ENCODE measurements around the gene GSTT2.
"Not testable (repeated sequence)": the region's sequence is repeated elsewhere in the genome, so short reads cannot be mapped to it uniquely, and the experiment has no call there.

The GSTT2 gene

GRCh38 chr22:23979557-23980240, at the start of gene GSTT2:
Gene GSTT2, plus strand, starts transcription at chr22:23980134.
- H3K9me3 ChIP-seq (ENCODE audit: control insufficient read depth in 2 of 2, low read length in 2 of 2); H3K36me3 ChIP-seq (ENCODE audit: control insufficient read depth in 2 of 2, insufficient read depth in 2 of 2, low read length in 2 of 2); H3K4me3 ChIP-seq (ENCODE audit: low read length in 2 of 2); H3K27me3 ChIP-seq (ENCODE audit: control insufficient read depth in 2 of 2, insufficient read depth in 2 of 2, low read length in 2 of 2); H3K27ac ChIP-seq (ENCODE audit: low read depth in 2 of 2, low read length in 2 of 2); H3K9ac ChIP-seq (ENCODE audit: low read depth in 1 of 2, low read length in 2 of 2); H3K4me1 ChIP-seq (ENCODE audit: control insufficient read depth in 2 of 2, insufficient read depth in 2 of 2, low read length in 2 of 2): not testable (repeated sequence)

- Histone ChIP-seq H3K4me1 (ENCODE audit: control insufficient read depth in 2 of 2, insufficient read depth in 2 of 2, low read length in 2 of 2) (no peaks in the 10 kb centered on the region), H3K36me3 (ENCODE audit: control insufficient read depth in 2 of 2, insufficient read depth in 2 of 2, low read length in 2 of 2) (no peaks in the 10 kb centered on the region), H3K27me3 (ENCODE audit: control insufficient read depth in 2 of 2, insufficient read depth in 2 of 2, low read length in 2 of 2) (no peaks in the 10 kb centered on the region), H3K27ac (ENCODE audit: low read depth in 2 of 2, low read length in 2 of 2) (no peak overlapping the region), H3K9ac (ENCODE audit: low read depth in 1 of 2, low read length in 2 of 2) (no peak overlapping the region), H3K9me3 (ENCODE audit: control insufficient read depth in 2 of 2, low read length in 2 of 2) (no peaks in the 10 kb centered on the region), H3K4me3 (ENCODE audit: low read length in 2 of 2) (no peak overlapping the region)
Measured at GRCh38 chr22:23938328-23939016, 41.5 kb upstream of the GSTT2 start.

GRCh38 chr22:23939017-23939357, 40.9 kb upstream of the GSTT2 start:
- Histone ChIP-seq H3K4me1 (ENCODE audit: control insufficient read depth in 2 of 2, insufficient read depth in 2 of 2, low read length in 2 of 2) (no peaks in the 10 kb centered on the region), H3K9ac (ENCODE audit: low read depth in 1 of 2, low read length in 2 of 2) (no peak overlapping the region), H3K36me3 (ENCODE audit: control insufficient read depth in 2 of 2, insufficient read depth in 2 of 2, low read length in 2 of 2) (no peaks in the 10 kb centered on the region), H3K9me3 (ENCODE audit: control insufficient read depth in 2 of 2, low read length in 2 of 2) (no peaks in the 10 kb centered on the region), H3K4me3 (ENCODE audit: low read length in 2 of 2) (no peak overlapping the region), H3K27ac (ENCODE audit: low read depth in 2 of 2, low read length in 2 of 2) (no peak overlapping the region), H3K27me3 (ENCODE audit: control insufficient read depth in 2 of 2, insufficient read depth in 2 of 2, low read length in 2 of 2) (no peaks in the 10 kb centered on the region)

- H3K9ac ChIP-seq (ENCODE audit: low read depth in 1 of 2, low read length in 2 of 2); H3K27ac ChIP-seq (ENCODE audit: low read depth in 2 of 2, low read length in 2 of 2); H3K9me3 ChIP-seq (ENCODE audit: control insufficient read depth in 2 of 2, low read length in 2 of 2); H3K27me3 ChIP-seq (ENCODE audit: control insufficient read depth in 2 of 2, insufficient read depth in 2 of 2, low read length in 2 of 2); H3K4me3 ChIP-seq (ENCODE audit: low read length in 2 of 2); H3K4me1 ChIP-seq (ENCODE audit: control insufficient read depth in 2 of 2, insufficient read depth in 2 of 2, low read length in 2 of 2); H3K36me3 ChIP-seq (ENCODE audit: control insufficient read depth in 2 of 2, insufficient read depth in 2 of 2, low read length in 2 of 2): not testable (repeated sequence)
Measured at GRCh38 chr22:23940166-23940565, 39.8 kb upstream of the GSTT2 start.

GRCh38 chr22:23947391-23947790, 32.5 kb upstream of the GSTT2 start:
- not testable (repeated sequence) for H3K27me3 ChIP-seq (ENCODE audit: control insufficient read depth in 2 of 2, insufficient read depth in 2 of 2, low read length in 2 of 2); H3K4me1 ChIP-seq (ENCODE audit: control insufficient read depth in 2 of 2, insufficient read depth in 2 of 2, low read length in 2 of 2); H3K9ac ChIP-seq (ENCODE audit: low read depth in 1 of 2, low read length in 2 of 2); H3K4me3 ChIP-seq (ENCODE audit: low read length in 2 of 2); H3K9me3 ChIP-seq (ENCODE audit: control insufficient read depth in 2 of 2, low read length in 2 of 2); H3K27ac ChIP-seq (ENCODE audit: low read depth in 2 of 2, low read length in 2 of 2); H3K36me3 ChIP-seq (ENCODE audit: control insufficient read depth in 2 of 2, insufficient read depth in 2 of 2, low read length in 2 of 2)

- H3K4me3 ChIP-seq (ENCODE audit: low read length in 2 of 2); H3K9me3 ChIP-seq (ENCODE audit: control insufficient read depth in 2 of 2, low read length in 2 of 2); H3K9ac ChIP-seq (ENCODE audit: low read depth in 1 of 2, low read length in 2 of 2); H3K4me1 ChIP-seq (ENCODE audit: control insufficient read depth in 2 of 2, insufficient read depth in 2 of 2, low read length in 2 of 2); H3K36me3 ChIP-seq (ENCODE audit: control insufficient read depth in 2 of 2, insufficient read depth in 2 of 2, low read length in 2 of 2); H3K27me3 ChIP-seq (ENCODE audit: control insufficient read depth in 2 of 2, insufficient read depth in 2 of 2, low read length in 2 of 2); H3K27ac ChIP-seq (ENCODE audit: low read depth in 2 of 2, low read length in 2 of 2): not testable (repeated sequence)
Measured at GRCh38 chr22:23949764-23950163, 30.2 kb upstream of the GSTT2 start.

- not testable (repeated sequence) for H3K27ac ChIP-seq (ENCODE audit: low read depth in 2 of 2, low read length in 2 of 2); H3K4me1 ChIP-seq (ENCODE audit: control insufficient read depth in 2 of 2, insufficient read depth in 2 of 2, low read length in 2 of 2); H3K27me3 ChIP-seq (ENCODE audit: control insufficient read depth in 2 of 2, insufficient read depth in 2 of 2, low read length in 2 of 2); H3K36me3 ChIP-seq (ENCODE audit: control insufficient read depth in 2 of 2, insufficient read depth in 2 of 2, low read length in 2 of 2); H3K4me3 ChIP-seq (ENCODE audit: low read length in 2 of 2); H3K9ac ChIP-seq (ENCODE audit: low read depth in 1 of 2, low read length in 2 of 2); H3K9me3 ChIP-seq (ENCODE audit: control insufficient read depth in 2 of 2, low read length in 2 of 2)
Measured at GRCh38 chr22:23951383-23951782, 28.6 kb upstream of the GSTT2 start.

- not testable (repeated sequence) for H3K4me3 ChIP-seq (ENCODE audit: low read length in 2 of 2); H3K9ac ChIP-seq (ENCODE audit: low read depth in 1 of 2, low read length in 2 of 2); H3K27ac ChIP-seq (ENCODE audit: low read depth in 2 of 2, low read length in 2 of 2); H3K4me1 ChIP-seq (ENCODE audit: control insufficient read depth in 2 of 2, insufficient read depth in 2 of 2, low read length in 2 of 2); H3K27me3 ChIP-seq (ENCODE audit: control insufficient read depth in 2 of 2, insufficient read depth in 2 of 2, low read length in 2 of 2); H3K9me3 ChIP-seq (ENCODE audit: control insufficient read depth in 2 of 2, low read length in 2 of 2); H3K36me3 ChIP-seq (ENCODE audit: control insufficient read depth in 2 of 2, insufficient read depth in 2 of 2, low read length in 2 of 2)
Measured at GRCh38 chr22:23952794-23953405, 27.0 kb upstream of the GSTT2 start.

GRCh38 chr22:23953485-23953884, 26.4 kb upstream of the GSTT2 start:
- H3K9ac ChIP-seq (ENCODE audit: low read depth in 1 of 2, low read length in 2 of 2); H3K36me3 ChIP-seq (ENCODE audit: control insufficient read depth in 2 of 2, insufficient read depth in 2 of 2, low read length in 2 of 2); H3K4me3 ChIP-seq (ENCODE audit: low read length in 2 of 2); H3K27ac ChIP-seq (ENCODE audit: low read depth in 2 of 2, low read length in 2 of 2); H3K9me3 ChIP-seq (ENCODE audit: control insufficient read depth in 2 of 2, low read length in 2 of 2); H3K4me1 ChIP-seq (ENCODE audit: control insufficient read depth in 2 of 2, insufficient read depth in 2 of 2, low read length in 2 of 2); H3K27me3 ChIP-seq (ENCODE audit: control insufficient read depth in 2 of 2, insufficient read depth in 2 of 2, low read length in 2 of 2): not testable (repeated sequence)

GRCh38 chr22:23954193-23954990, 25.5 kb upstream of the GSTT2 start:
- not testable (repeated sequence) for H3K9me3 ChIP-seq (ENCODE audit: control insufficient read depth in 2 of 2, low read length in 2 of 2); H3K9ac ChIP-seq (ENCODE audit: low read depth in 1 of 2, low read length in 2 of 2); H3K4me1 ChIP-seq (ENCODE audit: control insufficient read depth in 2 of 2, insufficient read depth in 2 of 2, low read length in 2 of 2); H3K27me3 ChIP-seq (ENCODE audit: control insufficient read depth in 2 of 2, insufficient read depth in 2 of 2, low read length in 2 of 2); H3K4me3 ChIP-seq (ENCODE audit: low read length in 2 of 2); H3K36me3 ChIP-seq (ENCODE audit: control insufficient read depth in 2 of 2, insufficient read depth in 2 of 2, low read length in 2 of 2); H3K27ac ChIP-seq (ENCODE audit: low read depth in 2 of 2, low read length in 2 of 2)

Measured in mucosa of rectum (tissue), 2 donors.